NT2/D1 (cell line): ENCODE data around the gene MIPOL1.

ENCODE experiments used
- SUZ12 ChIP-seq: IDR thresholded peaks from 2 replicates; pipeline ENCODE4 v1.6.1; 2011; ENCODE audit not compliant: insufficient read length, insufficient read depth; ENCODE audit errors: extremely low read depth
- YY1 ChIP-seq: IDR thresholded peaks from 2 replicates; pipeline ENCODE4 v1.6.1; 2011; ENCODE audit not compliant: insufficient read length, insufficient read depth
- ZNF274 ChIP-seq: IDR thresholded peaks from 2 replicates; pipeline ENCODE4 v1.6.1; 2011; ENCODE audit warnings: mild to moderate bottlenecking, low read depth, low read length

- TF ChIP-seq ZNF274, result no peak
- no peak for TF ChIP-seq YY1
- TF ChIP-seq SUZ12, result no peak
Observed at GRCh38 chr14:37429618-37430017, 231.9 kb downstream of the MIPOL1 start.
